K562 (cell line): ENCODE results near the gene FARSA. TPM values are rescaled to one million over a fixed set of nuclear protein-coding genes. Genes with fewer than 3 reads are reported as not detected.

Source experiments
- ARNT ChIP-seq, 2 experiments: fragments of 450-650 bp; IDR thresholded peaks; 2 replicates each; pipeline ENCODE4 v1.6.1; 2016; ENCODE audit warnings: mild to moderate bottlenecking in 1 of 2
- BMI1 ChIP-seq: fragments of 150-350 bp; IDR thresholded peaks from 2 replicates; pipeline ENCODE4 v1.6.1; 2014; ENCODE audit warnings: low read length
- ESRRB ChIP-seq: fragments of 250-450 bp; sonication (Bioruptor Pico); IDR thresholded peaks from 2 replicates; pipeline ENCODE4 v1.5.0; 2020; ENCODE audit warnings: mild to moderate bottlenecking, moderate library complexity, borderline replicate concordance
- FIP1L1 ChIP-seq: fragments of 200-400 bp; formaldehyde crosslinking; IDR thresholded peaks from 2 replicates; pipeline ENCODE4 v1.6.1; 2018; ENCODE audit warnings: mild to moderate bottlenecking, low read depth, low read length; ENCODE audit not compliant: poor library complexity, severe bottlenecking
- GATAD2B ChIP-seq: fragments of 450-650 bp; IDR thresholded peaks from 2 replicates; pipeline ENCODE4 v1.6.1; 2017; ENCODE audit warnings: mild to moderate bottlenecking, borderline replicate concordance
- HDAC6 ChIP-seq: IDR thresholded peaks from 2 replicates; pipeline ENCODE4 v1.6.1; 2012; ENCODE audit warnings: low read depth, mild to moderate bottlenecking, control low read depth, inconsistent platforms, low read length, moderate library complexity
- KHSRP ChIP-seq: fragments of 450-650 bp; IDR thresholded peaks from 2 replicates; pipeline ENCODE4 v1.6.1; 2017
- MECOM ChIP-seq: fragments of 250-450 bp; sonication (Bioruptor Pico); IDR thresholded peaks from 2 replicates; pipeline ENCODE4 v1.8.0; 2022; ENCODE audit warnings: inconsistent platforms
- MTF1 ChIP-seq: fragments of 250-450 bp; sonication (Bioruptor Pico); IDR thresholded peaks from 2 replicates; pipeline ENCODE4 v1.9.0; 2021; ENCODE audit warnings: moderate library complexity, mild to moderate bottlenecking, inconsistent platforms, borderline replicate concordance
- NR2F6 ChIP-seq: fragments of 450-650 bp; formaldehyde crosslinking; IDR thresholded peaks from 2 replicates; pipeline ENCODE4 v1.4.0; 2020; ENCODE audit warnings: mild to moderate bottlenecking
- POLR2G ChIP-seq: fragments of 200-400 bp; formaldehyde crosslinking; IDR thresholded peaks from 2 replicates; pipeline ENCODE4 v1.6.1; 2017; ENCODE audit warnings: low read depth, mild to moderate bottlenecking, antibody characterized with exemption, low read length, moderate library complexity
- RBM22 ChIP-seq: fragments of 200-400 bp; formaldehyde crosslinking; IDR thresholded peaks from 2 replicates; pipeline ENCODE4 v1.6.1; 2018; ENCODE audit warnings: low read length, low read depth; ENCODE audit not compliant: poor library complexity, severe bottlenecking
- RUNX1 ChIP-seq: sonication (generic); IDR thresholded peaks from 2 replicates; pipeline ENCODE4 v1.6.1; 2016; ENCODE audit warnings: antibody characterized with exemption, low read depth
- SMAD4 ChIP-seq: fragments of 250-450 bp; sonication (Bioruptor Pico); conservative IDR thresholded peaks from 2 replicates; pipeline ENCODE4 v1.8.0; 2021; ENCODE audit warnings: inconsistent platforms, mild to moderate bottlenecking, moderate library complexity
- SP1 ChIP-seq: sonication (generic); formaldehyde crosslinking; IDR thresholded peaks from 2 replicates; pipeline ENCODE4 v1.8.1; 2022; ENCODE audit warnings: mild to moderate bottlenecking, missing genetic modification reagents
- TCF3 ChIP-seq: sonication (generic); formaldehyde crosslinking; IDR thresholded peaks from 2 replicates; pipeline ENCODE4 v1.4.0; 2020; ENCODE audit warnings: mild to moderate bottlenecking, missing genetic modification reagents
- TEAD4 ChIP-seq, 2 experiments: sonication (generic) in 1 of 2; formaldehyde crosslinking in 1 of 2; IDR thresholded peaks; 2 replicates each; pipeline versions ENCODE4 v1.6.1 to v1.8.0; 2012 to 2022; ENCODE audit warnings: borderline replicate concordance in 1 of 2, inconsistent platforms in 1 of 2, low read length in 1 of 2, mild to moderate bottlenecking in 1 of 2, missing genetic modification reagents in 1 of 2
- THRA ChIP-seq: fragments of 450-650 bp; IDR thresholded peaks from 2 replicates; pipeline ENCODE4 v1.6.1; 2017; ENCODE audit warnings: mild to moderate bottlenecking, moderate library complexity
- VEZF1 ChIP-seq: fragments of 200-800 bp; sonication (Bioruptor generic); IDR thresholded peaks from 2 replicates; pipeline ENCODE4 v1.6.1; 2017; ENCODE audit warnings: missing genetic modification characterization, missing compliant biosample characterization
- ZBTB49 ChIP-seq: sonication (generic); formaldehyde crosslinking; IDR thresholded peaks from 2 replicates; pipeline ENCODE4 v1.8.0; 2022; ENCODE audit warnings: missing genetic modification reagents, mild to moderate bottlenecking, borderline replicate concordance
- ZNF584 ChIP-seq: fragments of 200-800 bp; sonication (Bioruptor generic); IDR thresholded peaks from 2 replicates; pipeline ENCODE4 v1.6.1; 2016; ENCODE audit warnings: low read depth, mild to moderate bottlenecking, missing genetic modification characterization, missing compliant biosample characterization
- ZNF766 ChIP-seq: fragments of 200-800 bp; sonication (Bioruptor generic); conservative IDR thresholded peaks from 2 replicates; pipeline ENCODE4 v1.6.1; 2016; ENCODE audit warnings: missing genetic modification characterization, missing compliant biosample characterization
- polyA plus RNA-seq, 8 experiments: library from polyadenylated mRNA; depleted of rRNA in 4 of 8; stranded (reverse) in 5 of 8; unstranded in 3 of 8; fragments of >200 nt; fragmentation: Nextera tagmentation in 2 of 8; fragmentation: Illumina TruSeq in 1 of 8; extraction: Ambion mirVana in 2 of 8; extraction: Trizol in 1 of 8; gene quantifications; 2 replicates each; pipeline versions ENCODE4 v1.2.1 to v1.2.3, GENCODE V29; 2011 to 2014; ENCODE audit warnings: inconsistent platforms in 1 of 8, missing spikeins in 1 of 8
- total RNA-seq, 7 experiments: library from RNA; depleted of rRNA in 6 of 7; stranded (reverse); fragments of >200 nt in 6 of 7; fragmentation: Illumina TruSeq in 2 of 7; extraction: Trizol in 2 of 7; gene quantifications; 2 replicates each; pipeline versions ENCODE4 v1.2.1 to v1.2.3, GENCODE V29; 2011 to 2021; ENCODE audit warnings: low replicate concordance in 1 of 7

Gene FARSA
- total and polyA plus RNA-seq, 9 of the 15 experiments (the other 6 are each of a cell fraction or from before 2014, with no cell fraction given): 25.2 to 237 (median 89.6) TPM

- TF ChIP-seq HDAC6 (0 out of 2 replicates have a peak, but pooled peaks have one; percentile 73), ARNT (IDR thresholded peaks at IDR 0.05) (peak; percentile 62 to 73; a peak in 3 of 4 replicates), ZNF584 (CRISPR knock-in tag) (0 out of 2 replicates have a peak, but pooled peaks have one; percentile 51), NR2F6 (no peak), BMI1 (no peak), SP1 (no peak), RUNX1 (peak; percentile 57; the same call in 1 of the 2 replicates), GATAD2B (peak; percentile 46), RBM22 (no peak), MECOM (0 out of 2 replicates have a peak, but pooled peaks have one; percentile 24), ZBTB49 (CRISPR knock-in tag) (no peak), TCF3 (peak; percentile 91), MTF1 (CRISPR knock-in tag) (no peak), TEAD4 (IDR thresholded peaks at IDR 0.05; ENCODE audit: low read length) (peak; percentile 90), TEAD4 (CRISPR knock-in tag; IDR thresholded peaks at IDR 0.05; ENCODE audit: borderline replicate concordance) (no peak), FIP1L1 (no peak), SMAD4 (CRISPR knock-in tag) (peak; percentile 48), ESRRB (CRISPR knock-in tag) (no peak), VEZF1 (CRISPR knock-in tag) (peak; percentile 96), POLR2G (peak; percentile 34), ZNF766 (CRISPR knock-in tag) (peak; percentile 31; the same call in 1 of the 2 replicates), KHSRP (0 out of 2 replicates have a peak, but pooled peaks have one; percentile 19), THRA (no peak)
Observed at GRCh38 chr19:12885749-12886650, 47.5 kb downstream of the FARSA start (continued).
